GM18868 (cell line): ENCODE data around the gene CENPN.
A peak's percentile ranks its signal among the peaks of the same experiment; 100 is the strongest.

Experiments
- ATAC-seq: cut with Tn5 transposase; IDR thresholded peaks from one replicate; pipeline ENCODE4 v1.9.1; 2021; ENCODE audit warnings: mild to moderate bottlenecking, moderate library complexity; ENCODE audit not compliant: unreplicated experiment

Gene CENPN, protein sequence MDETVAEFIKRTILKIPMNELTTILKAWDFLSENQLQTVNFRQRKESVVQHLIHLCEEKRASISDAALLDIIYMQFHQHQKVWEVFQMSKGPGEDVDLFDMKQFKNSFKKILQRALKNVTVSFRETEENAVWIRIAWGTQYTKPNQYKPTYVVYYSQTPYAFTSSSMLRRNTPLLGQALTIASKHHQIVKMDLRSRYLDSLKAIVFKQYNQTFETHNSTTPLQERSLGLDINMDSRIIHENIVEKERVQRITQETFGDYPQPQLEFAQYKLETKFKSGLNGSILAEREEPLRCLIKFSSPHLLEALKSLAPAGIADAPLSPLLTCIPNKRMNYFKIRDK

DNA sequence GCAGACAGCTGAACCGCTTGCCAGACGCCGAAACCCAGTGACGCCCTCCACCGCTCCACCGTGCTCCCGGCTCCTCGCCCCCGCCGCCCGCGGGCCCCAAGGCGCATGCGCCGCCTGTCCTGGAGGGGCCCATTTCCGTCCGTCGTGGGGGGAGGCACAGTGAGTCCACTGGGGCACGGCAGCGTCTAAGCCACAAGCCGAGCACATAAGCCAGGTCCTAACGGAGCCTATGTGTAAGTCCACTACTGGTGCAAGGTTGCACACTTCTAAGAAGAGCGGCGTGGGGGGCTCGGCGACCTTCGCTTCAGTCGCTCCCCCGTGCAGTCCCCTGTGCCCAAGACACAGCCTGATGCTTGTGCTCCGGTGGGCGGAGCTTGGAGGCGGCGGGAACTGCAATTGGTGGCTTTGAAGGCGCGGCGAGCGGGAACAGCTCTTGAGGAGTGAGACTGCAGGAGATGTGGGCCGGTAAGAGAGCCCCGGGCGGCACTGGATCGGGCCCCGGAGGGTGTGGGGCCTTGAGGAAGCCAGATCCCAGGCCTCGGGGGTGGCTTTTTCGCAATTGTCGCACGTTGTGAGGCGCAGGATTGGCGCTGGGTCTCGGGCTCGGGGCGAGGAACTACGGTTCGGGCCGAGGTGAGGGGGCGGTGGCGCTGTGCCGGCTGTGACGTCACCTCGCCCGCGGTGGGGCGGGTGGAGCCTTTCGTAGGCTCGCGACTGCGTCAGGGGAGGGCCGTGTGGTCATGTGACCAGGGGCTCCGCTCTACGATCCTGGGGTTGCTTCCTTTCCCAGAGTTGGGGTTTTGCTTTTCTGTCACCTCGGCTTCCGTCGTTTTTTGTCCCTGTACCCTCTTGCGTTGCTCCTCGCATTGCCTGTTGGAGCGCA lies at the start of gene CENPN, which contains the start of gene CMC2:
TSS of gene CENPN (plus strand) at position 402 of the 883 bp plus-strand sequence. CDS start 4,726 bp downstream, outside the sequence.
TSS of gene CMC2 (minus strand) at position 73 of the 883 bp plus-strand sequence. CDS start 9,491 bp downstream, outside the sequence.
- peak; percentile 86 for ATAC-seq

DNA sequence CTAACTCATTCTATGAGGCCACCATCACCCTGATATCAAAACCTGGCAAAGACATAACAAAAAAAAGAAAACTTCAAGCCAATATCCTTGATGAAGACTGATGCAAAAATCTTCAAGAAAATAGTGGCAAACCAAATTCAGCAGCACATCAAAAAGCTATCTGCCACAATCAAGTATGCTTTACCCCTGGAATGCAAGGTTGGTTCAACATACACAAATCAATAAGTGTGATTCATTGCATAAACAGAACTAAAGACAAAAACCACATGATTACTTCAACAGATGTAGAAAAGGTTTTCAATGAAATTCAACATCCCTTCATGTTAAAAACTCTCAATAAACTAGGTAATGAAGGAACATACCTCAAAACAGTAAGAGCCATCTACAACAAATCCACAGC lies 48.7 kb upstream of the CENPN start:
- no peak for ATAC-seq

DNA sequence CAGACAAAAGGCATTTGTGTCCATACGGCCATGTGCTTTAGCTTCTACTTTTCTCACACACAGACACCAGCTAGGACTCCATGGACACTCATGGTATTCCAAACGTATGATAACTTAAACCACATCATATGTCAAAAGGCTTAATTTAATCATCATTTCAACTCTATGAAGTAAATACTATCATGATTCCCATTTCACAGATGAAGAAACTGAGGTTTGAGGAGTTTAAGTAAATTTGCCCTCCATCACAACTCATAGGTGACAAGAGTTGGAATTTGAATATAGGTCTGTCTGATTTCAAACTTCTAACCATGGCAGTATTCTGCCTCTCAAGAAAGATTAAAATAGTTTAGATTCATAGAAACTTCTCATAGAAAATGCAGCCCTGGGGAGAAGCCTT lies 44.1 kb upstream of the CENPN start:
- no peak for ATAC-seq

DNA sequence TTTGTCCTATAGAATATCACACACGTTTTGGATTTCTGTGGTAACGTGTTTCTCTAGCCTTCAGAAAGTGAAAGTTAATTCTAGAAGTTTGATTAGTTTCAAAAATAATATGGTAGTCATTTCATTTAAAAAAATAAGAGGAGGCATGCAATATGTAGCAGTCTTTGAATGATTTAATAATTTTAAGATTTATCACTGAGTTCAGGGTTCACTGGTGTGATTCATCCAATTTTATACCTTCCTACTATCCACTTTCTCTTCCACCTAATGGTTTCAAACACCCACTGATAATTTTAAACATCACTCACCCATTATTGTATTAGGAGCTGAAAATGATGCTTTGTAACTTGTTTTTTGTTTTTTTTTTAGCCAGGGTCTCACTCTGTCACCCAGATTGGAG lies 42.7 kb upstream of the CENPN start:
- no peak for ATAC-seq

DNA sequence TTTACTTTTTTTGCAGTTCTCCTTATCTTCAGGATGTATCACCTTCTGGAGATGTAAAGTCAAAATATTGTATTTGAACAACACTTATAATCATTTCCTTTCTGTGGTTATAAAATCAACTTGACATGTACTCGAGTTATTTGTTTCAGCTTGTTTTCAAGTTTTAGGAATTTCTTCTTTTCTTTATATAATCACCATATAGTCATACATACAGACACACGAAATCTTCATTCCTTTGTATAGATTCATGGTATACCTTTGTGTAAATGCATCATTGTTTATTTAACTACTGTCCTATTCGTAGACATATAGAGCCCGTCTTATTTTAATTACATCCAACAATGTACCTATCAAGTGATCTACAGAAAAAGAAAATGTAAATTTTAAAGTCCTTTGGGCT lies 40.4 kb upstream of the CENPN start:
- no peak for ATAC-seq

DNA sequence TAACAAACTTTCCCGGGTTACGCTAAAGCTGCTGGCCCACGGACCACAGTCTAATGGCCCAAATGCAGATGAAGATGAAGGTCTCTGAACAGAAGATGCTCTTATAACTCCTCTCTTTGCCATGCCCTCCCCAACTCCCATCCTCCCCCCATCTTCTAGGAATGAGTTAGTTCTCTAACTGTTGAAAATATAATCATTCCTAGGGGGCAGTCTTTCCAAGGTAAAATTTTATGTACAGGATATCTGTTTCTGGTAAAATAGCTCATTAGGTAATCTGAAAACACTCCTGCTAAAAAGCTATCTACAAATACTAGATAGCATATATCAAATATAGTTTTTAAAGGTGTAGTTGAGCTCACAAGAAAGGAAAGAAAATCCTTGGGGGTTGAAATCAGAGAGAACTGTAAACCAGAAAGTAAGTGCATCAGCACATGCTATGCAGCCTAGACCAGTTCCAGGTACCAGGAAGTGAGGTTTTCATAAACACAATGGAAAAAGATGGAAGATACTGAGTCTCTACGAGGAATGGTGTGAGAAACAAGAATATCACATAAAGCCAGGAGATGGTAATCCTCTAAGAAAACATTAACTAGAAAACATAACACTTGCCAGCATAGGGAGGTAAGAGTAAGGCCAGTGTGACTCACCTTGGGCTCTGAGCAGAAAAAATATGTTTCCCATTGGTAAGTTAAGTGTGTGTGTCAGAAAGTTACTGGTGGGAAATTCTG lies 38.5 kb upstream of the CENPN start:
- no peak for ATAC-seq

DNA sequence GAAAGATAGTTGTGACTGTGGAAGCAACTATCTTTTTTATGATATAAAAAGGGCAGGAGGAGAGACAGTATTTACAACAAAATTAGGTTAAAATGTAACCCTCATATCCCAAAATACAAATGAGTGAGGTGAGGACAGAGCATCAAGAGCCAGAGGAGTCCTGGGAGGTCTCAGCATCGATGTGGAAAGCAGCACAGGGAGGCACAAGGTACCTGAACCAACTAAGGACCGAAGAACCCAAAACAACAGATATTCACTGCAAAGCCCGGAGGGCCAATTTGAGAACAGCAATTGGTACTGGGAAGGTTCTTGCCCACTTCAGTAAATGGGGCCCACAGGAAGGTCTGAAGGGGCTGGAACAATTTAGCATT lies 37.9 kb upstream of the CENPN start:
- ATAC-seq, result no peak

DNA sequence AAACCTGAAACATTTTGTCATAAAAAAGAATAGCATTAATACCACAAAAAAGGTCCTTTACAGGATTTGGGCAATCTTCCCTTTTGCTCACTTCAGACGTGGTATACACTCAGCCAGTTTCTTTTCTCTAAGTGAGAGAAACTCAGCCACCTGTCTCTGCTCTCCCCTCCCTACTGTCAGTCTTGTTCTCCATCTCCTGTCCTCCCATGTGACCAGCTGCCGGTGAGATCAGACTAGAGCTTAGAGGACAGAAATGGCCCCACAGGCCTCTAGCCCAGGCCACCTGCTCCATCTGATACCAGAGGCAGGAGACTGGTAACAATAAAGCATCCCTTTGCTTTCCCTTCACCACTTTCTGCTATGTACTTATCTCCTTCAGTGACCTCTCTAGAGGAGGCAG lies 35.2 kb upstream of the CENPN start:
- peak; percentile 72 for ATAC-seq

DNA sequence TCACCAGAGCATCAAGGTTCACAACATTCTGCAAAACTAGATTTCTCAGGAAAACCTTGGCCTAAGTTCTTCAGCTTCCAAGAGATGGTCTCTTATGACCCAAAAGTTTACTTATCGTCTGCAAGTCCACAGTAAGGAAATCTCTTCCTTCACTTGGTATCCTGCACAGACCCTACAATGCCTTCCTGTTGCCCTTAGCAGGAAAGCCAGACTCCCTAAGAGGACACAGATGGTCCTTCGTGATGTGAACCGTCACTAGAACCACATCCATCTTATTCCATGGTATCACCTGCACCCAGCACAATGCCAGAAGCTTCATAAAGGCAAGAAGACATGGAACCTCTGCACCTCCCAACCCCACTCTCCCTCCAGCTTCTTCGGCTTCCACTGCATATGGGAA lies 34.4 kb upstream of the CENPN start:
- ATAC-seq, result no peak

DNA sequence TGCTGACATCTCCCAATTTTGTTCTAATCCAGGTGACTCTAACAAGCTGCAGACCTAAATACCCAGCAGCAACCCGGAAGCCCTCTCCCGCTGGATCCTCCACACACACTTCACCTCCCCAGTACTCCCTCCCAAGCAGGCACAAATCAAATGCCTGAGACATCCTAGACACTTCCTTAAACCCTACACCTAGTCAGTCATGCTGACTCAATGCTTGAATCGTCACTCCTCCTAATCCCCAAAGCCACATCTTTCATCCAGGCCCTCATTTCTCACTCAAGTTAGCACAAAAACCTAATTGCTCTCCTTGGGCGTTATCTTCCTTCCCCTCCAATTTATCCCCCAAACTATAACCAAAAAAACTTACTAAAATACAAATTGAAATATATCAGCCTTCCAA lies 33.0 kb upstream of the CENPN start:
- ATAC-seq, result no peak

DNA sequence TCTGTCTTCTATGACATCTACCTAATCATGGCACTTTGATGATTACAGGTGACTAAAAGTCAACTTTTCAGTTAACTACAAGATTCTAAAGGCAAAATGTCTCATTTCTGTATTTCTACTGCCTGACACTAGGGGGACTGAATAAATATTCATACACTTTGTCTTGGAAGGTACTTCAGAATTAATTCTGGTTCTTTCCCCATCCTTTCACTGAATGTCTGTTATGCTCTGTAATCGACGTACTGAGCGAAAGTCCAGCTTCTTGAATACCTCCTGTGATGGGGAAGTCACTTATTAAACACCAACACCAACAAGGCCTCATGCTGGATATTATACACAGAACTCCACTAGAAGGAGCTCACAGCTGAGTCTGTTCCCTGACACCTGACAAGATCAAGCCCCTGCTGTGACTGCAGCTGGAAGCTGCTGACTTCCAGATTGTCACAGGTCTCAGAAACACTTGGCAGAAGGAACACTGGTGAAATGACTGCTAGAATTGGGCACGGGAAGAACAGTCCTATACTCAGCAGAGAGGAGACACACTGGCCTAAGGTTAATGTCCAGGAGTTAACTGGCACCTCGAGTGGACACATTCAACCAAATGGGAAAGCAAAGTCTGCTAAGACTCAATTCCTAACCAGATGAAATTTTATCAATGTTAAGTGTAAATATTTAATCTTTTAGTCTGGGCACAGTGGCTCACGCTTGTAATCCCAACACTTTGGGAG lies 32.2 kb upstream of the CENPN start:
- no peak for ATAC-seq

DNA sequence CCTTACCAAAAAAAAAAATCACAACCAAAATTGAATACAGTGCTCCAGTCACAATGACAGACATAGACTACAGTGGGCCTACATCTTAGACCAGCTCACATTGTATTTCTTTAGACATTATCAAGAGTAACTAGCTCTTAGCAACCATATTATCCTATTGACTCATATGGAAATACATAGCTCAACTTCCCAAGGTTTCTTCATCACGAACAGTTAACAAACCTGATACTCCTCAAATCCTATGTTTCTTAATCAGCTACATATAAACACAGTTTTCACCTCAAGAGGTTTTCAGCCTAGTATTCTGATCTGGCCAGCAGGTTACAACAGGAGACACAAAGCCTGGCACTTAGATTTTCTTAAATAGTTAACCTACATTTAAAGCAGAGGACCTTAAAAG lies 30.1 kb upstream of the CENPN start:
- no peak for ATAC-seq

DNA sequence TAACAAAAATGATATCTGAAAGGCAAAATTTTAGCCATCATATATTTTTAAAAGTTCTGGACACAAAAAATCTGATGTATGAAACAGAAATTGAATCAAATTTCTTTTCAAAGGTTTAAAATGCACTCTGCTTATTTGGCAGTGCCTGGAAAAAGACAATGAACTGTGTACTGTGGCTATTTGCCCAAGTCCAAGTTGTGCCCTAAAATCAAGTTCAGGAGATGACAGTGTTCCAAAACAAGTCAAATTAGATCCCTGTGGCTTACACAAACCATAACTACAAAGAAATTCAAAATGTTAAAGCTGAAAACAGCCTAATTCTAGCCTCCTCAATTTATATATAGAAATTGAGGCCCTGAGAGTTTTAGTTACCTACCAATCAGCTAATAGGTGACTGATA lies 25.9 kb upstream of the CENPN start:
- ATAC-seq, result no peak

DNA sequence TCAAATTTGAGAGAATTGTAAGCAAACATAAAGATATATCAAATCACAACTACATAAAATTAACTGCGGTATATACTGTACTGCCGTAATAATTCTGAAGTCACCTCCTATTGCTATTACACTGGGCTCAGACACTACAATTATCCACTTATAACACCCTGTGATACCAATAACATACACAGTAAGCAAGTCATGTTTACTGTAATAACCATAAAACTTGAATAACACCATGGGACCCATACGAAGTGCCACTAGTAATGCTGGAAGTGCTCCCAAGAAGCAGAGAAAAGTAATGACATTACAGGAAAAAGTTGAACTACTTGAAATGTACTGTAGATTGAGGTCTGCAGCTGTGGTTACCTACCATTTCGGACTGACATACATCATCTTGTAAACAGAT lies 24.4 kb upstream of the CENPN start:
- ATAC-seq, result no peak

DNA sequence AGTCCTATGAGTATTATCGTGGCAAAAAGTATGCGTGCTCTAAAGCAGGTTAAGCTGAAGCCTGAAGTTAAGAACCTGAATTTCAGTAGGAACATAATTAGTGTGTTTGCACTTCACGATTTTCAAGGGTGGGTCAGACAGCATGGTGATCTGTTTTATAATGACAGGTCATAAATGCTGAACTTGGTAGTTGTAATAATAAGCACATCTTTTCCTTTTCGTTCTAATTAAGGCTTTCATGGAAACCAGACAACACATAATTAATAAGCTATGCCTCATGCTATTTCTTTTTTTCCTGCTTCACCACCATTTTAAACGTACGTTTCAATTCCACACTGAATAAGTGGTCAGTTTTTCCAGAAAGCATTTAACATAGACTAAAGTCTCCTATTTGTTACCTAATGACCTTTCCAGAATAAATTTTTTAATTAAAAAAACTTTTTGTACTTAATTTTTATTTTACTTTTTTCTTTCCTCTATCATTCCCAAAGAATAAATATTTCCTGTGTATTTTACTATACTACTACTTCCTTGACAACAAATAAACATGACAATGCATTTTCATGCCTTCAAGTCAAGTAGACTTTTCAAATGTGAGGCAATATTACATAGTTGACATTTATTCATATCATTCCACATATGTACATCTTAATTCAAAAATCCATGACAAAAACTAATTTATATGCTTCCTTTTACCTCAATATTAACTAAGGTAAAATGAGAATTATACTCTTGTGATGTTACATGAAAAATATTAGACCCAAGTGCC lies 22.7 kb upstream of the CENPN start:
- ATAC-seq, result no peak

DNA sequence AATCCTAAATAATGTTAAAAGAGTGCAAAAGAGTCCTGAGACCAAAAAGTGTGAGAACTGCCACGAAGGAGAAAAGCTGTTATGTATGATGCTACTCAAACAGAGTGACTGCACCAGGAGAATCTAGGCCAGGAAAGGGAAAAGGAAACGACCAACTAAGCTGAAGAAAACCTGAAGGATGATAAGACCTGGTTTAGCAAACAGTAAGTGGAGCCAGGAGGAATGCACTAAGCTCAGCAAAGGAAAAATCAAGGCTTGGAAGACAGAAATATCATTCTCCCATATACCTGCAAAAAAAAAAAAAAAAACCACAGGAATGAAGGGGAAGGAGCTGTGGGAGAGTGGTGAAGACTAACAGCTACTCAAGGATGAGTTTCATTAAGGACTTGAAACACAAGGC lies 21.4 kb upstream of the CENPN start:
- ATAC-seq, result no peak

DNA sequence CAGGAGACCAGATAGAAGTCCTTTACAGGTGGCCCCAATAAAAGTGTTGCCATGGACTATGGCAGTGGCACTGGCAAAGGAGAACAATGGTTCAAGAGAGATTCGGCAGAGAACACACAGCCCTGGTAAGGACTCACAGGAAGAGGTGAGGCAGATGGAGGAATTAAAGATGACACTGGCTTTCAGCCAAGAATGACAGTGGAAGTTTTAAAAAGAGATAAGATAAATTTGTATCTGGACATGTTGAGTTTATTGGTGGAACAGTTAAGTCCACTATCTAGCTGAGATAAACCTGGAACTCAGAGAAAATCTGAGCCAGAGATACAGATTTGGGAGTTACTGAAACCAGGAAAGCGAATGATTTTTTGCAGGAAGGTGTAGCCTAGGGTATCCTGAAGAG lies 20.5 kb upstream of the CENPN start:
- no peak for ATAC-seq

DNA sequence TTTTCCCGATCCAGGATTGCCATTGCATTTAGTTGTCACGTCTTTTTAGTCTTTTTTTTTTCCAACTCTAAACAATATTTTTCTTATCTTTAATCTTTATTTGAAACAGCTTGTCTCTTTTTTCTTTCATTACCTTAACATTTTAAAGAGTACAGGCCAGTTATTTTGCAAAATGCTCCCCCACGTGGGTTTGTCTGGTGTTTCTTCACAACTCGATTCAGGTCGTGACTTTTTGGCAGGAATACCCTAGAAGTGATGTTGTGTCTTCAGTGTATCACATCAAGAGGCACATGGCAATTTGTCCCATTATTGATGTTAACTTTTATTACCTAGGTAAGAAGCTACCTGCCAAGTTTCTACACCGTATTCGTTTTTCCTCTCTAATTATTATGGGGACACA lies 18.3 kb upstream of the CENPN start:
- no peak for ATAC-seq

DNA sequence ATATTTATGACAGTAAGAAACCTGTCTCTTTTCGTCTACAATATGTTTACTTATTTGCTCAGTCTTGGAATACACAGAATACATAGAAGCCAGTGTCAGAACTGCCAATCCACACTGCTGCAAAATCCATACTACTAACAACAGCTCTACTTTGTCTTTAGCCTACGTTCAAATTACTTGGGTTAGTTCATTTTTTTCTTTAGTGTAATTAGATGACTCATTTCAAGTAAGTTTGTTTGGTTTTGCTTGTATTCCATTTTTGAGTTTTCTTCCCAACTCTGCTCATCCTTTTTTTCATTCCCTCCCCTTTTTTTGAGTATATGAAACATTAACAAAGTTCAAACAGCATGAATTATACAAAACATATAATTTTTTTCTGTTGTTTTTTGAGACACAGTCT lies 17.2 kb upstream of the CENPN start:
- ATAC-seq, result no peak

DNA sequence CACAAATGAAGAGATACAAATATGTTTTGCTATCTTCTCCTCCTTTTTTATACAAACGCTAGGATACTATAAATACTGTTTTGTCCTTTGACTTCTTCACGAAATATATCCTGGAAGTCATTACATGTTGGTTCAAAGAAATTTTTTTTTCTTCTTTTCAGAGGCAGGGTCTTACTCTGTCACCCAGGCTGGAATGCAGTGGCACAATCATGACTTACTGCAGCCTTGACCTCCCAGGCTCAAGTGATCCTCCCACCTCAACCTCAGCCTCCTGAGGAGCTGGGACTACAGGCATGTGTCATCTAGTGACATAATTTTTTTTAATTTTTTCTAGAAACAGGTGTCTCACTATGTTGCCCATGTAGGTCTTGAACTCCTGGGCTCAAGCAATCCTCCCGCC lies 16.4 kb upstream of the CENPN start:
- no peak for ATAC-seq
